SU-DHL-6 (cell line): ENCODE results near the gene SEMA6D.

Experiments
- EZH2phosphoT487 ChIP-seq: fragments of 200-600 bp; sonication (generic), shearing (Covaris generic); conservative IDR thresholded peaks from 2 replicates; pipeline ENCODE4 v1.6.1; 2018; ENCODE audit warnings: mild to moderate bottlenecking, antibody characterized with exemption, low read length, moderate library complexity, mixed read lengths
- TF ChIP-seq, protein P1 (sequence below): fragments of 200-600 bp; sonication (generic); IDR thresholded peaks from one replicate; pipeline ENCODE4 v1.5.1; 2017; ENCODE audit warnings: antibody characterized with exemption, mild to moderate bottlenecking, low read length, moderate library complexity; ENCODE audit not compliant: insufficient read depth, poor library complexity, severe bottlenecking

DNA sequence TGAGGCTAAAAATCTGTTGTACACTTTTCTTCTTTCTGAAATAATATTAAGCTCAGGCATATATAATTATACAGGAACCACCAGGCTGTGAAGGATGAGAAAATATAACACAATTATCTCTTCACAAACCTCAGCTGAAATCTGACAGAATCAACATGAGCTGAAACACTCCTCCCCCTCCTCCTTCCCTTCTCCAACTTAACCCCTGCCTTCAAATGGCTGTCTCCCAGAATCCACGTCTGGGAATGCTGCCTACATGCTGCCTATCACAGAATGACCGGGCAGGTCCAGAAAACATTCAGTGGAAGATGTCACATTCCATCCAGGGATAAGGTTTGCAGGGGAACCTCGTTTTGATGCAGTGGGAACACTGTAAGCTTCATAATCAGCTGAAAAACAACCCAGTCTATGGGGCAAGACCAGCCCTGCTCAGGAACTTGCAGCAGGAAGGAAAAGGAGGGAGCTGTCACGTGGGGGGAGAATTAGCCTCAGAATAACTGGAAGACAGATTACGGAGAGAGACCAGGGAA lies 44.0 kb upstream of the SEMA6D start:
- TF ChIP-seq, protein P1, sequence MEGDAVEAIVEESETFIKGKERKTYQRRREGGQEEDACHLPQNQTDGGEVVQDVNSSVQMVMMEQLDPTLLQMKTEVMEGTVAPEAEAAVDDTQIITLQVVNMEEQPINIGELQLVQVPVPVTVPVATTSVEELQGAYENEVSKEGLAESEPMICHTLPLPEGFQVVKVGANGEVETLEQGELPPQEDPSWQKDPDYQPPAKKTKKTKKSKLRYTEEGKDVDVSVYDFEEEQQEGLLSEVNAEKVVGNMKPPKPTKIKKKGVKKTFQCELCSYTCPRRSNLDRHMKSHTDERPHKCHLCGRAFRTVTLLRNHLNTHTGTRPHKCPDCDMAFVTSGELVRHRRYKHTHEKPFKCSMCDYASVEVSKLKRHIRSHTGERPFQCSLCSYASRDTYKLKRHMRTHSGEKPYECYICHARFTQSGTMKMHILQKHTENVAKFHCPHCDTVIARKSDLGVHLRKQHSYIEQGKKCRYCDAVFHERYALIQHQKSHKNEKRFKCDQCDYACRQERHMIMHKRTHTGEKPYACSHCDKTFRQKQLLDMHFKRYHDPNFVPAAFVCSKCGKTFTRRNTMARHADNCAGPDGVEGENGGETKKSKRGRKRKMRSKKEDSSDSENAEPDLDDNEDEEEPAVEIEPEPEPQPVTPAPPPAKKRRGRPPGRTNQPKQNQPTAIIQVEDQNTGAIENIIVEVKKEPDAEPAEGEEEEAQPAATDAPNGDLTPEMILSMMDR, result no peak
- TF ChIP-seq EZH2phosphoT487, result no peak
